Activated CD8-positive, alpha-beta memory T cell treated with anti-CD3 and anti-CD28 coated beads, Interleukin-2, amount 50 U/mL, for 4 hours (primary cell): ENCODE measurements around the gene MYO1G.
"Not testable (repeated sequence)": the region's sequence is repeated elsewhere in the genome, so short reads cannot be mapped to it uniquely, and the experiment has no call there.

Experiments used
- DNase-seq: peaks from one replicate; pipeline ENCODE4 v3.0.0-alpha.2; 2020

Gene MYO1G

GRCh38 chr7:44935016-44935415 is 43.8 kb downstream of the MYO1G start:
- no peak for DNase-seq

GRCh38 chr7:44934510-44934909 is 44.3 kb downstream of the MYO1G start:
- not testable (repeated sequence) for DNase-seq

GRCh38 chr7:44930921-44931320 is 47.9 kb downstream of the MYO1G start:
- DNase-seq = no peak

GRCh38 chr7:44922351-44922694 is 56.5 kb downstream of the MYO1G start:
- DNase-seq = no peak

GRCh38 chr7:44921607-44922350 is 57.0 kb downstream of the MYO1G start:
- DNase-seq = peak; percentile 98

GRCh38 chr7:44920119-44920518 is 58.7 kb downstream of the MYO1G start:
- no peak for DNase-seq

- DNase-seq = no peak
Observed at GRCh38 chr7:44918029-44918428, 60.8 kb downstream of the MYO1G start.

GRCh38 chr7:44917465-44917864 is 61.4 kb downstream of the MYO1G start:
- DNase-seq = no peak

- DNase-seq = peak; percentile 63
Observed at GRCh38 chr7:44914992-44915607, 63.7 kb downstream of the MYO1G start.

GRCh38 chr7:44912775-44913347 is 66.0 kb downstream of the MYO1G start:
- no peak for DNase-seq
